ENCODE measurements around the gene PTPRN2.

- TF ChIP-seq CTCF (IDR thresholded peaks at IDR 0.05; ENCODE audit: low read depth, low read length) = no peak
- TF ChIP-seq MYC (IDR thresholded peaks at IDR 0.05; ENCODE audit: low read depth, low read length) = no peak
Observed at GRCh38 chr7:158563911-158564662, 23.5 kb downstream of the PTPRN2 start.
